ENCODE results near the gene LIX1L. TPM values are rescaled to one million over a fixed set of nuclear protein-coding genes. Genes with fewer than 3 reads are reported as not detected.

The LIX1L gene
- total and polyA plus RNA-seq, 8 donors: 2.9 to 10.3 (median 5.6) TPM

GRCh38 chr1:145974721-145975120 lies 16.9 kb upstream of the LIX1L start:
- WGBS, 2 donors: 62 to 77% methylated on average over 7 of the region's 7 CpGs
- Histone ChIP-seq H3K9me3 (no peaks in the 10 kb centered on the region), H3K4me3 (no peak overlapping the region), H3K27ac (no peak overlapping the region), H3K27me3 (no peaks in the 10 kb centered on the region), H3K4me1 (peaks cover 15 to 18% (median 17%) of the 10 kb centered on the region in 3 donors), H3K36me3 (no peaks in the 10 kb centered on the region)
- DNase-seq (peak in 1 of 6 donors; percentile 4), ATAC-seq (no peak), FAIRE-seq (no peak)
- intact Hi-C loops (cut with DNase I): loop anchor here in 2 of 3 donors (2.0 to 5.0 kb wide), 2 partner anchors 34 to 38 kb away; no protein-coding TSS in a partner anchor
- no peak for TF ChIP-seq CTCF (IDR thresholded peaks at IDR 0.05)

- peaks cover 0 to 1% (median under 1%) of the 10 kb centered on the region in 3 donors for H3K4me1 ChIP-seq
- no peaks in the 10 kb centered on the region for H3K9me3 ChIP-seq
- no peaks in the 10 kb centered on the region for H3K36me3 ChIP-seq
- H3K4me3 ChIP-seq: no peak overlapping the region
- WGBS, 2 donors: 64 to 65% methylated on average over 7 of the region's 7 CpGs
- no peak overlapping the region for H3K27ac ChIP-seq
- no peak for TF ChIP-seq CTCF (IDR thresholded peaks at IDR 0.05)
- DNase-seq (no peak), ATAC-seq (no peak), FAIRE-seq (no peak)
- intact Hi-C loops (cut with DNase I): no loop called here
- H3K27me3 ChIP-seq: no peaks in the 10 kb centered on the region
These were observed 14.8 kb upstream of the LIX1L start for GRCh38 chr1:145972580-145972979.

- FAIRE-seq (no peak), DNase-seq (no peak), ATAC-seq (no peak)
- intact Hi-C loops (cut with DNase I): no loop called here
- Histone ChIP-seq H3K9me3 (no peaks in the 10 kb centered on the region), H3K27ac (no peak overlapping the region), H3K27me3 (no peaks in the 10 kb centered on the region), H3K4me3 (no peak overlapping the region), H3K36me3 (no peaks in the 10 kb centered on the region), H3K4me1 (peaks cover 0 to 16% (median 5%) of the 10 kb centered on the region in 3 donors)
- 94 to 95% methylated on average over 2 of the region's 2 CpGs for WGBS, 2 donors
- no peak for TF ChIP-seq CTCF (IDR thresholded peaks at IDR 0.05)
These were observed 9.5 kb upstream of the LIX1L start for GRCh38 chr1:145967288-145967687.

GRCh38 chr1:145965119-145965744 lies 7.4 kb upstream of the LIX1L start:
- FAIRE-seq (no peak), ATAC-seq (no peak), DNase-seq (no peak)
- no peak for TF ChIP-seq CTCF (IDR thresholded peaks at IDR 0.05)
- no peaks in the 10 kb centered on the region for H3K36me3 ChIP-seq
- WGBS, 2 donors: 0 to 1% methylated on average over 5 of the region's 5 CpGs
- H3K27ac ChIP-seq: peak overlapping the region in 3 of 4 donors; percentile 64 to 84 (median 84)
- no peaks in the 10 kb centered on the region for H3K9me3 ChIP-seq
- peak overlapping the region; percentile 24 to 46 (median 36) for H3K4me3 ChIP-seq
- intact Hi-C loops (cut with DNase I): no loop called here
- H3K4me1 ChIP-seq: peaks cover 7 to 26% (median 10%) of the 10 kb centered on the region in 3 donors
- no peaks in the 10 kb centered on the region for H3K27me3 ChIP-seq
